ENCODE results near the gene RASGRF1.

DNA sequence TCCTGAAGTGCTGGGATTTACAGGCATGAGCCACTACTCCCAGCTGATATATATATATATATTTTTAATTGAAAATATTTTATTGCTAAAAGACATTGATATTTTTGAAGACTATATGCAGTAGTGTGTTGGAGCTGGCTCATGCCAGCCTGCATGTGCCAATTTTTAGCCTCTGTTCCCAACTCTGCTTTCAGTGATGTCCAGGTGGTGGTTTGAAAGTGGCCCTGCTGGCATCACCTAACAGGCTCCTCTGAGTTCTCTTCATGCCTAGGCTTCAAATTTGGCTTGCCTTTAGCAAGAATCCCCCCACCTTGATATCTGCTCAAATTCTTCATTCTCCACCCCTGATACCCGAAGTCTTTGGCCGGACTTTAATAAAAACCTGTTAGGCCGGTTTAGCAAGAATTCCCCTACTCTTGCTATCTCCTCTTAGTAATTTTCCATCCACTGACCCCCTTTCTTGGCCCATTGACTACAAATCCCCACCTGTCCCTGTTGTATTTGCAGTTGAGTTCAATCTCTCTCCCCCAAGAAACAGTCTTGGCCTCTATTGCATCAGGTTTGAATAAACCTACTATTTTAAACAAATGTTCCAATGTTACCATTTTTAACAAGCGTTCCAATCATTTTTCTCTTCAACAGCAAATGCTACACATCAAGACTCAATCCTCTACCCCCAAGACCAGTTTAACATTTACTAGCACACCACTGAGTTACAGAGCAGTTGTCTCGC, 121.9 kb downstream of the RASGRF1 start:
- TF ChIP-seq EP300 (IDR thresholded peaks at IDR 0.05; ENCODE audit: borderline replicate concordance) = no peak
- TF ChIP-seq NFIC (IDR thresholded peaks at IDR 0.05) = peak; percentile 28; the same call in 1 of the 2 replicates
- TF ChIP-seq TEAD4 (IDR thresholded peaks at IDR 0.05) = no peak
- no peak for TF ChIP-seq RAD21 (IDR thresholded peaks at IDR 0.05; ENCODE audit: low read depth)
- no peak for TF ChIP-seq TAF1 (IDR thresholded peaks at IDR 0.05; ENCODE audit: low read depth)
- no peak for TF ChIP-seq CREB1 (IDR thresholded peaks at IDR 0.05; ENCODE audit: low read depth)
- no peak for TF ChIP-seq ZBTB7A (IDR thresholded peaks at IDR 0.05; ENCODE audit: low read depth)
- no peak for TF ChIP-seq MAX (IDR thresholded peaks at IDR 0.05)
- no peak for TF ChIP-seq YY1 (IDR thresholded peaks at IDR 0.05; ENCODE audit: low read depth)
- TF ChIP-seq CEBPB (IDR thresholded peaks at IDR 0.05) = no peak
- TF ChIP-seq TCF12 (IDR thresholded peaks at IDR 0.05; ENCODE audit: low read depth) = no peak
- no peak for TF ChIP-seq EGR1 (IDR thresholded peaks at IDR 0.05)
- TF ChIP-seq USF1 (IDR thresholded peaks at IDR 0.05) = no peak
